ENCODE results near the gene MACROD2. TPM values are rescaled to one million over a fixed set of nuclear protein-coding genes. Genes with fewer than 3 reads are reported as not detected.
"Not testable (repeated sequence)": the region's sequence is repeated elsewhere in the genome, so short reads cannot be mapped to it uniquely, and the experiment has no call there.

The MACROD2 gene
- total RNA-seq, 4 donors from 2014 or later, result 4.6 to 33.0 (median 8.3) TPM

DNA sequence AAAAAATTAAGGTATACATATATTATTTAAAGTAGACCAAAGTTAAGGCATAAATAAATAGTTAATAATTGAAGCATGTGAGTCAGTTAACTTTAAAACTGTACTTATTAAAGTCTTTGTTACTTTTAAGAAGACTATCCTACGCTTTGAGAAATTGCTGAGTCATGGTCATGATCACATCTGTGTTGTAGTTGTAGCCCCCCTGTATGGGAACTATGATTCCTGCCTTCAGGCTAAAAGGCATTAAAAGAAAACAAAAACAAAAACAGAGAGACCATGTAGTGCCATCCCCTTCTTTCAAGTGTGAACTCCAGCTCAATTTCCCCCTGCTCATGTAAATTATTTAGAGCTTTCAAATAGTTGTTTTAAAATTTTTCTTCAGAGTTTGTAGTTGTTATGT is 218.7 kb downstream of the MACROD2 start:
- peaks cover 0 to 13% (median 5%) of the 10 kb centered on the region in 4 donors for H3K4me1 ChIP-seq
- no peaks in the 10 kb centered on the region for H3K27me3 ChIP-seq
- 58 to 59% methylated on average over 1 of the region's 1 CpG for WGBS, 2 donors (ENCODE audit: low coverage in 1 of 2)
- H3K27ac ChIP-seq, result no peak overlapping the region
- intact Hi-C loops (cut with DNase I; ENCODE audit: low total_unique reads) (no loop called here), in situ Hi-C loops (cut with MboI; ENCODE audit: low pct_ligation_motif_present in 1 of 4, low pct_unique_long_range_greater_than_20kb in 1 of 4, low sequenced_read_pairs in 3 of 4) (no loop called here)
- H3K9me3 ChIP-seq, result no peaks in the 10 kb centered on the region
- TF ChIP-seq EP300 (IDR thresholded peaks at IDR 0.05; ENCODE audit: low read depth) (no peak), POLR2A (IDR thresholded peaks at IDR 0.05) (no peak), POLR2AphosphoS5 (IDR thresholded peaks at IDR 0.05) (no peak)
- TF ChIP-seq, protein P1, sequence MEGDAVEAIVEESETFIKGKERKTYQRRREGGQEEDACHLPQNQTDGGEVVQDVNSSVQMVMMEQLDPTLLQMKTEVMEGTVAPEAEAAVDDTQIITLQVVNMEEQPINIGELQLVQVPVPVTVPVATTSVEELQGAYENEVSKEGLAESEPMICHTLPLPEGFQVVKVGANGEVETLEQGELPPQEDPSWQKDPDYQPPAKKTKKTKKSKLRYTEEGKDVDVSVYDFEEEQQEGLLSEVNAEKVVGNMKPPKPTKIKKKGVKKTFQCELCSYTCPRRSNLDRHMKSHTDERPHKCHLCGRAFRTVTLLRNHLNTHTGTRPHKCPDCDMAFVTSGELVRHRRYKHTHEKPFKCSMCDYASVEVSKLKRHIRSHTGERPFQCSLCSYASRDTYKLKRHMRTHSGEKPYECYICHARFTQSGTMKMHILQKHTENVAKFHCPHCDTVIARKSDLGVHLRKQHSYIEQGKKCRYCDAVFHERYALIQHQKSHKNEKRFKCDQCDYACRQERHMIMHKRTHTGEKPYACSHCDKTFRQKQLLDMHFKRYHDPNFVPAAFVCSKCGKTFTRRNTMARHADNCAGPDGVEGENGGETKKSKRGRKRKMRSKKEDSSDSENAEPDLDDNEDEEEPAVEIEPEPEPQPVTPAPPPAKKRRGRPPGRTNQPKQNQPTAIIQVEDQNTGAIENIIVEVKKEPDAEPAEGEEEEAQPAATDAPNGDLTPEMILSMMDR (IDR thresholded peaks at IDR 0.05), result no peak
- H3K4me3 ChIP-seq, result no peak overlapping the region
- no peaks in the 10 kb centered on the region for H3K36me3 ChIP-seq
- DNase-seq, result no peak

DNA sequence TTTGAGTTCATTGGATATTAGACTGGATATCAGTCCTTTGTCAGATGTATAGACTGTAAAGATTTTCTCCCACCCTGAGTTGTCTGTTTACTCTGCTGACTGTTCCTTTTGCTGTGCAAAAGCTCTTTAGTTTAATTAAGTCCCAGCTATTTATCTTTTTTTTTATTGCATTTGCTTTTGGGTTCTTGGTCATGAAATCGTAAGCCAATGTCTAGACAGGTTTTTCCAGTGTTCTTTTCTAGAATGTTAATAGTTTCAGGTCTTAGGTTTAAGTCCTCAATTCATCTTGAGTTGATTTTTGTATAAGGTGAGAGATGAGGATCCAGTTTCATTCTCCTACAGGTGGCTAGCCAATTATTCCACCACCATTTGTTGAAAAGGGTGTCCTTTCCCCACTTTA is 220.6 kb downstream of the MACROD2 start:
- intact Hi-C loops (cut with DNase I; ENCODE audit: low total_unique reads); H3K36me3 ChIP-seq; H3K4me3 ChIP-seq; H3K27me3 ChIP-seq; in situ Hi-C loops (cut with MboI; ENCODE audit: low pct_ligation_motif_present in 1 of 4, low pct_unique_long_range_greater_than_20kb in 1 of 4, low sequenced_read_pairs in 3 of 4); H3K27ac ChIP-seq; H3K9me3 ChIP-seq; DNase-seq: not testable (repeated sequence)
- peaks cover 0 to 15% (median 10%) of the 10 kb centered on the region in 4 donors for H3K4me1 ChIP-seq
- 65 to 80% methylated on average over 1 of the region's 1 CpG for WGBS, 2 donors (ENCODE audit: low coverage in 1 of 2)

DNA sequence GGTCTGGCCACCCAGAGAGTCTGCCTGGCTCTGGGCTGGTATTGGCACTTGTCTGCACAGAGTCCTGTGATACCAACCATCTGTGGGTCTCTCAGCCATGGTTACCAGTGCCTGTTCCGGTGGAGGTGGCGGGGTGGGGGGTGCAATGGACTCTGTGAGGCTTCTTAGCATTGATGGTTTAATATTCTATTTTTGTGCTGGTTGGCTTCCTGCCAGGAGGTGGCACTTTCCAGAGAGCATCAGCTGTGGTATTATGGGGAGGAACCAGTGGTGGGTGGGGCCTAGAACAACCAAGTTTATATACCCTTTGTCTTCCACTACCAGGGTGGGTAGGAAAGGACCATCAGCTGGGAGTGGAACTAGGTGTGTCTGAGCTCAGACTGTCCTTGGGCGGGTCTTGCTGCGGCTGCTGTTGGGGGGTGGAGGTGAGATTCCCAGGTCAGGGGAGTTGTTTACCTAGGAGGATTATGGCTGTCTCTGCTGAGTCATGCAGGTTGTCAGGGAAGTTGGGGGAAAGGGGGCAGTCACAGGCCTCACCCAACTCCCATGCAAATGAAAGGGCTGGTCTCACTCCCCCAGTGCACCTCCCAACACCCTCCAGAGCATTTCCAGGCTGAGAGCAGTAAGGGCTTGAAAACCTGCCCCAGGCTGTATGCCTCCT is 224.6 kb downstream of the MACROD2 start:
- Histone ChIP-seq H3K4me3 (no peak overlapping the region), H3K36me3 (no peaks in the 10 kb centered on the region), H3K4me1 (peaks cover 0 to 18% (median 11%) of the 10 kb centered on the region in 4 donors), H3K9me3 (no peaks in the 10 kb centered on the region), H3K27ac (peak overlapping the region; percentile 68 to 83 (median 76)), H3K27me3 (no peaks in the 10 kb centered on the region)
- intact Hi-C loops (cut with DNase I; ENCODE audit: low total_unique reads), result no loop called here
- DNase-seq, result peak; percentile 85
- in situ Hi-C loops (cut with MboI; ENCODE audit: low pct_ligation_motif_present in 1 of 4, low pct_unique_long_range_greater_than_20kb in 1 of 4, low sequenced_read_pairs in 3 of 4), result no loop called here
- peak; percentile 16 to 65 (median 18) for TF ChIP-seq POLR2AphosphoS5 (IDR thresholded peaks at IDR 0.05)
- TF ChIP-seq, protein P1 (IDR thresholded peaks at IDR 0.05), result no peak
- no peak for TF ChIP-seq EP300 (IDR thresholded peaks at IDR 0.05; ENCODE audit: low read depth)
- 61% methylated on average over 4 of the region's 4 CpGs; no CpG with 5 or more reads in 1 of the 2 donors for WGBS, 2 donors (ENCODE audit: low coverage in 1 of 2)

DNA sequence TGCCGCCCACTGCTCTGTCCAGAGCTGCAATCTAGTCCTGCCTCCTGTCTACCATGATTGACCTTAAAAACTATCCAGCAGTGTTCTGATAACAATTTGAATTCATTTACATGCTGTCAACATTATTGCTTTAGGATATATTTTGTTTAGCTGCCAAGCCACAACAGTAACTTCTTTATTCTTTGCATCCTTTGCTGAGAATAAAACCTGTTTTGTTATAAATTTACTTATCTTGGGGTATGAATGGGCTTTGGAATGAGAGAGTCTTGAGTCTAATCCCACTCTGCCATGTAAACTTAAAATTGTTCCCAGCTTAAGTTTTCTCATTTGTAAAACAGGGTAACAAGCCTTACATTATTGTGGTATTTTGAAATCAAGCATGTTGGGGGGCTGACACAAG is 225.7 kb downstream of the MACROD2 start:
- H3K27ac ChIP-seq, result peak overlapping the region; percentile 68 to 83 (median 76)

DNA sequence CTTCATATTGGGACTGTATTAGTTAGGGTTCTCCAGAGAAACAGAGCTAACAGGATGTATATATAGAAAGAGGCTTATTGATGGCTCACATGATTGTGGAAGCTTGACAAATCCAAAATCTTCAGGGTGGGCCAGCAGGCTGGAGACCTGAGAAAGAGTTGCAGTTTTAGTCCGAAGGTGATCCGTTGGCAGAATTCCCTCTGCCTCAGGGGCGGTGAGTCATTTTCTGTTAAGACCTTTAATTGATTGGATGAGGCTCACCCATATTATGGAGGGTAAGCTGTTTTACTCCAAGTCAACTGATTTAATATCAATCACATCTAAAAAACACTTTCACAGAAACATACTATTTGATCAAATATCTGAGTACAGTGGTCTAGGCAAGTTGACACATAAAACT is 228.5 kb downstream of the MACROD2 start:
- peaks cover 0 to 18% (median 11%) of the 10 kb centered on the region in 4 donors for H3K4me1 ChIP-seq
- no peak overlapping the region for H3K4me3 ChIP-seq
- no peaks in the 10 kb centered on the region for H3K27me3 ChIP-seq
- H3K36me3 ChIP-seq, result no peaks in the 10 kb centered on the region
- in situ Hi-C loops (cut with MboI; ENCODE audit: low pct_ligation_motif_present in 1 of 4, low pct_unique_long_range_greater_than_20kb in 1 of 4, low sequenced_read_pairs in 3 of 4) (no loop called here), intact Hi-C loops (cut with DNase I; ENCODE audit: low total_unique reads) (no loop called here)
- no peak for DNase-seq
- no peaks in the 10 kb centered on the region for H3K9me3 ChIP-seq
- WGBS, 2 donors (ENCODE audit: low coverage in 1 of 2), result 99% methylated on average over 3 of the region's 3 CpGs; no CpG with 5 or more reads in 1 of the 2 donors
- TF ChIP-seq POLR2AphosphoS5 (IDR thresholded peaks at IDR 0.05), result no peak
- no peak for TF ChIP-seq POLR2A (IDR thresholded peaks at IDR 0.05)
- TF ChIP-seq, protein P1 (IDR thresholded peaks at IDR 0.05), result no peak
- TF ChIP-seq EP300 (IDR thresholded peaks at IDR 0.05; ENCODE audit: low read depth), result no peak
- no peak overlapping the region for H3K27ac ChIP-seq

More for the DNA sequence above, 225.7 kb downstream of the MACROD2 start:
- no peak for TF ChIP-seq POLR2A (IDR thresholded peaks at IDR 0.05)
- Histone ChIP-seq H3K4me3 (no peak overlapping the region), H3K36me3 (no peaks in the 10 kb centered on the region), H3K27me3 (no peaks in the 10 kb centered on the region), H3K4me1 (peaks cover 0 to 18% (median 11%) of the 10 kb centered on the region in 4 donors), H3K9me3 (no peaks in the 10 kb centered on the region)
- intact Hi-C loops (cut with DNase I; ENCODE audit: low total_unique reads) (no loop called here), in situ Hi-C loops (cut with MboI; ENCODE audit: low pct_ligation_motif_present in 1 of 4, low pct_unique_long_range_greater_than_20kb in 1 of 4, low sequenced_read_pairs in 3 of 4) (no loop called here)
- no peak for DNase-seq
- 87 to 100% methylated on average over 1 of the region's 1 CpG for WGBS, 2 donors (ENCODE audit: low coverage in 1 of 2)

DNA sequence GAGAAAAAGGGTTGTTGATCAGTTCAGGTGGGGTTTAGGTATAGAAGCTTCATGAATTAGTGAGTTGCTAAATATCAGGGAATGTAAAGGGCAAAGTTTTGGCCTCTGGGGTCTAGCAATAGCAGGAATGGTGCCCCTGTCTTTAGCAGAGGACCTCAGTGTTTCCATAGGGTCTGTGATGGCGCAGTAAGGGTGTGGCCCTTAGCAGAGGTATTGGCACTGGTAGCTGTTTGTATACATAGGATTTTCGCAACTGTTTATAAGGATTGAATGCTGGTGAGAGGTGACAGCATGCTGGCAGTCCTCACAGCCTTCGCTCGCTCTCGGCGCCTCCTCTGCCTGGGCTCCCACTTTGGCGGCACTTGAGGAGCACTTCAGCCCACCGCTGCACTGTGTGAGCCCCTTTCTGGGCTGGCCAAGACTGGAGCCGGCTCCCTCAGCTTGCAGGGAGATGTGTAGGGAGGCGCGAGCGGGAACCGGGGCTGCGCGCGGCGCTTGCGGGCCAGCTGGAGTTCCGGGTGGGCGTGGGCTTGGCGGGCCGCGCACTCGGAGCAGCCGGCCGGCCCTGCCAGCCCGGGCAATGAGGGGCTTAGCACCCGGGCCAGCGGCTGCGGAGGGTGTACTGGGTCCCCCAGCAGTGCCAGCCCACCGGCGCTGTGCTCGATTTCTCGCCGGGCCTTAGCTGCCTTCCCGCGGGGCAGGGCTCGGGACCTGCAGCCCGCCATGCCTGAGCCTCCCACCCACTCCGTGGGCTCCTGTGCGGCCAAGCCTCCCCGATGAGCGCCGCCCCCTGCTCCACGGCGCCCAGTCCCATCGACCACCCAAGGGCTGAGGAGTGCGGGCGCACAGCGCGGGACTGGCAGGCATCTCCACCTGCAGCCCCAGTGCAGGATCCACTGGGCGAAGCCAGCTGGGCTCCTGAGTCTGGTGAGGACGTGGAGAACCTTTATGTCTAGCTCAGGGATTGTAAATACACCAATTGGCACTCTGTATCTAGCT is 231.0 kb downstream of the MACROD2 start:
- H3K27me3 ChIP-seq; H3K36me3 ChIP-seq; H3K4me1 ChIP-seq; in situ Hi-C loops (cut with MboI; ENCODE audit: low pct_ligation_motif_present in 1 of 4, low pct_unique_long_range_greater_than_20kb in 1 of 4, low sequenced_read_pairs in 3 of 4); H3K9me3 ChIP-seq; intact Hi-C loops (cut with DNase I; ENCODE audit: low total_unique reads); DNase-seq: not testable (repeated sequence)
- Histone ChIP-seq H3K27ac (peak overlapping the region; percentile 21 to 59 (median 29)), H3K4me3 (peak overlapping the region in 3 of 4 donors; percentile 28 to 47 (median 32))
- 68% methylated on average over 34 of the region's 53 CpGs; no CpG with 5 or more reads in 1 of the 2 donors for WGBS, 2 donors (ENCODE audit: low coverage in 1 of 2)
